ENCODE results near the gene CLIP3. TPM values are rescaled to one million over a fixed set of nuclear protein-coding genes. Genes with fewer than 3 reads are reported as not detected.

The CLIP3 gene
- total RNA-seq, 2 donors from 2014 or later: 3.8 TPM

DNA sequence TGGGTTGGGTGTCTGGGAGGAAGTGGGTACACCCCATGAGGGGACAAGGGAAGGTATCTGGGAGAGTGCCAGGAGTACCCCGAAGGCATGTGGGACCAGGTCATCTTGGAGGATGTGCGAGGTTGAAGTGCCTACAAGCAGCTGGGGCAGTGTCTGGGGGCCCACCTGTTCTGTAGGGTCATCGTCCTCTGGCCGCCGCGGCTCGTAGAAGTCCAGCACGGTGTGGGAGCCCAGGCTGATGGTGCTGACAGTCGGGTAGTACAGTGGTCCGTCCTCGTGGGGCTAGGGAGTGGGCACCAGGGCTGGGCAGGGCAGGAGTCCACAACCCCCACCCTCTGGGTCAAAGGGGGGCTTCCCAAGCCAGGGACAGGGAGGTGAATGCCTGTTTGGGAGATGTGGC, 22.3 kb downstream of the CLIP3 start:
- Mint-ChIP-seq H3K27me3 (no peaks in the 10 kb centered on the region), H3K27ac (peak overlapping the region; percentile 77), H3K36me3 (ENCODE audit: low read depth) (peaks cover 2% of the 10 kb centered on the region), H3K4me1 (peaks cover 42% of the 10 kb centered on the region), H3K4me3 (peak overlapping the region; percentile 80)
- ATAC-seq (no peak), DNase-seq (no peak)
- no peaks in the 10 kb centered on the region for H3K9me3 ChIP-seq (ENCODE audit: control insufficient read depth, low read length, poor library complexity, severe bottlenecking)

DNA sequence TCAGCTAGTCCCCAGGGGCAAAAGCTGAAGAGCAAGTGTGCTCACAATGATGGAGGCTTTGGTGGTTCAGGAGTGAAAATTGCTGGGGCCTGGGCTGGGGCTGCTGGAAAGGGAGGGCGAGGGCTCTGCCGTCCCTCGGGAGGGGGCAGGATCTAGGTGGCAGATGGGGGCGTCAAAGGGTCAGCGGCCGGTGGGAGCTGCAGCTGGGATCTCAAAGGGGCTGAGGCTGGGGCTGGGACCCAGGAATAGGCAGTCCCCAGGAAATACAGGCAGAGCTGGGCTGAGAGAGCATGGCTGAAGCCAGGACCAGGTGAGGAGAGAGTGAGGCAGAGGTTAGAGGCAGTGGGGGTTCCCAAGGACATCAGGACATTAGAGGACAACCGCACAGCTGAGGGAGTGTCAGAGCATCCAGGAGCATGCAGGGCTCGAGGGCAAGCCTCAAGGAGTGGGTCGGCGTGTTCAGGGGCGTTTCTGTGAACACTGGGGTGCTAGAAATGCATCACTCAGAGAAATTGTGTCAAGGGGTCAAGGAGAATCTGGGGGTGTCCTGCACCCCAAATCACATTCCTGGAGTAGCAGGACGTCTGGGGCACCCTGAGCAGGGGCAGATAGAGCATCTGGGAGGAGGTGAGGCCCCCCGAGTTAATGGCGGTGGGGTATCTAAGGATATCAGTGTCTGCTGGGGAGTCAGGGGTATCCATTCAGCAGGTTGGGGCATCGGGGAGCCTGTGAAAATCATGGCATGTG, 22.9 kb downstream of the CLIP3 start:
- H3K4me3 Mint-ChIP-seq: peak overlapping the region; percentile 80
- no peak for DNase-seq
- peaks cover 38% of the 10 kb centered on the region for H3K4me1 Mint-ChIP-seq
- peaks cover 2% of the 10 kb centered on the region for H3K36me3 Mint-ChIP-seq (ENCODE audit: low read depth)
- H3K9me3 ChIP-seq (ENCODE audit: control insufficient read depth, low read length, poor library complexity, severe bottlenecking): no peaks in the 10 kb centered on the region
- peak overlapping the region; percentile 77 for H3K27ac Mint-ChIP-seq
- ATAC-seq: no peak
- H3K27me3 Mint-ChIP-seq: no peaks in the 10 kb centered on the region

DNA sequence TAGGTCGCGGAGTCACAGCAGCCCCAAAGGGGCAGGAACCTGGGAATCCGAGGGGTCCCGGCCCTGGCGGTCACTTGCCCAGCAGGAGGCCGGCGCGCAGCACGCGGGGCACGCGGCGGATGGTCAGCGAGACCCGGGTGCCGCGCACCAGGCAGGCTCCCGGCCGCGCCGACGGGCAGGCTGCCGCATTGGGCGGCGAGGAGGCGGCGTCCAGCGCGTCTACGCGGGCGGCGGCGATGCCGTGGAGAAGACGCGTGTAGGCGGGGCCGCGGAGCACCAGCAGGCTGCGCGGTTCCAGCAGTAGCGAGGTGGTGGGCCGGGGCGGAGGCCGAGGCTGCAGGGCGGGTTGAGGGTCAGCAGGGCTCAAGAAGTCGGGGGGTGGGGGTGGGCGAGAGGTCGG, 23.5 kb downstream of the CLIP3 start:
- peak; percentile 14 for ATAC-seq
- H3K27ac Mint-ChIP-seq: peak overlapping the region; percentile 77
- peaks cover 35% of the 10 kb centered on the region for H3K4me1 Mint-ChIP-seq

DNA sequence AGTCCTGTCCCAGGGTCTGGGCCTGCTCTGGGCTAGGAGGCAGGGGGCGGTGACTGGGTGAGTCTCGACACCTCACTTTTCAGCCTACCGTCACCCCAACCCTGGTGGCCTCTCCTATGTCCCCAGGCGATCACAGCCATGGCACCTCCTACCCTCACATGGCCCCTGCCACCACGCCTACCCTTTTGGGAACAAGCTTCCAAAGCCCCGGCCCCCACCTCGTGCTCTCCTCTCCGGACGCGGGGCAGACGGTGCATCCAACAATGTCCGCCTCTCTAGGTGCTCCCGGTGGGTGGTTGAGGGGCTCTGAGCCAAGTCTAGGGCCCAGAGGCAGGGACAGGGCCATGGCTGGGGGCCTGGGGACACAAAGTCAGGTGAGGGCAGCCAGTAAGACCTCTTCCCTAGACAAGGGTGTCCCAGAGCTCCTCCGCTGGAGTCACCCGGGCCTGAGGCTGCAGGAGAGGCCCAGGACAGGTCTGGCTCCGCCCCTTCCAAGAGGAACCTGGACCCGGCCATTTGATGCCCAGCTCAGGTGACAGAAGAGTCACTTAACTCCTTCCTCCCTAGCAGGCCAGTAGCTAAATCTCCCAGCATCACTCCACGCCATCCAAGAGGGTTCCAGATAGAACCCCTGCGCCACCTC, 24.2 kb downstream of the CLIP3 start, which contains the start of gene SYNE4:
SYNE4 (minus strand) TSS at position 478 of the 643 bp plus-strand sequence; CDS start at position 346, 132 bp downstream.
- ATAC-seq: no peak
- Mint-ChIP-seq H3K36me3 (ENCODE audit: low read depth) (no peaks in the 10 kb centered on the region), H3K4me1 (peaks cover 27% of the 10 kb centered on the region), H3K27ac (peak within 1 kb of the TSS; percentile 77), H3K4me3 (peak within 1 kb of the TSS; percentile 80), H3K27me3 (no peaks in the 10 kb centered on the region)
- no peaks in the 10 kb centered on the region for H3K9me3 ChIP-seq (ENCODE audit: control insufficient read depth, low read length, poor library complexity, severe bottlenecking)
- no peak for DNase-seq

More for the DNA sequence above, 23.5 kb downstream of the CLIP3 start:
- H3K4me3 Mint-ChIP-seq: peak overlapping the region; percentile 80
- H3K36me3 Mint-ChIP-seq (ENCODE audit: low read depth): peaks cover 2% of the 10 kb centered on the region
- DNase-seq: peak; percentile 19 to 35 (median 33)
- no peaks in the 10 kb centered on the region for H3K9me3 ChIP-seq (ENCODE audit: control insufficient read depth, low read length, poor library complexity, severe bottlenecking)
- H3K27me3 Mint-ChIP-seq: no peaks in the 10 kb centered on the region

DNA sequence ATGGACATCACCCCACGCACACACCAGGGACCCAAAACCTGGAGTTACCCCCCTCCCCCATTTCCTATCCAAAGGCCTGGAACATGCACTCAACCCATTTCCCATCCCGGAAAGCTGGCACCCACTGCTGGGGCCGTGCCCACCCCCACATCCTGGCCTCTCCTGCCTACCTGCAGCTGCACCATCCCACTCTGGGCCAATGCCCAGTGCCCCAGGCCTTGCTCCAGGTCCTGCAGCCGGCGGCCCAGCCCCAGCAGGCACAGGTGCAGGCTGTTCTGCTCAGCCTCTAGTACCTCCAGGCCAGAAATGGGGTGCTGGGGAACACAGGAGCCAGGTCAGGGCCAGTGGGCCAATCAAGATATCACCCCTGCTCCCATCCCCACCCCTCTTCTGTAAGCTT, 25.7 kb downstream of the CLIP3 start:
- no peaks in the 10 kb centered on the region for H3K27me3 Mint-ChIP-seq
- no peak overlapping the region for H3K27ac Mint-ChIP-seq
- no peak for ATAC-seq
- H3K9me3 ChIP-seq (ENCODE audit: control insufficient read depth, low read length, poor library complexity, severe bottlenecking): no peaks in the 10 kb centered on the region
- peaks cover 28% of the 10 kb centered on the region for H3K4me1 Mint-ChIP-seq
- no peak for DNase-seq
- H3K36me3 Mint-ChIP-seq (ENCODE audit: low read depth): no peaks in the 10 kb centered on the region
- H3K4me3 Mint-ChIP-seq: no peak overlapping the region

DNA sequence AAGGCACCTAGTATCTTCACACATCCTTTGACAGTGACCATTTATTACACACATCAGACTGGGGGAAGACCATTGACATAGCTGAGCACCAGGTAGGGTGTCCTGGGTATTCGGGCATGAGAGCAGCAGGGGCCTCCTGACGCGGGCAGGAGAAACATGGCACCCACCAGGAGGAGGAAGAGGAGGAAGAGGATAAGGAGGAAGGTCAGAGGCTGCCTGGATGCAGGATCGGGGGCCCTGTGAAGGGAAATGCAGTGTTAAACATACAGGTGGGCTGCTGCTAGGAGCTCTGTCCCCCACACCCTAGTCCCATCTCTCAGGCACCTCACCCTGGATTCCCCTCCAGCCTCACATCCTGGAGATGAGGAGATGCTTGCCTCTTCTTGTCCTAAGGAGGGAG, 29.4 kb downstream of the CLIP3 start:
- no peaks in the 10 kb centered on the region for H3K9me3 ChIP-seq (ENCODE audit: control insufficient read depth, low read length, poor library complexity, severe bottlenecking)
- H3K36me3 Mint-ChIP-seq (ENCODE audit: low read depth): no peaks in the 10 kb centered on the region
- peaks cover 19% of the 10 kb centered on the region for H3K4me1 Mint-ChIP-seq
- DNase-seq (no peak), ATAC-seq (no peak)
- no peak overlapping the region for H3K4me3 Mint-ChIP-seq
- no peak overlapping the region for H3K27ac Mint-ChIP-seq
- H3K27me3 Mint-ChIP-seq: no peaks in the 10 kb centered on the region

DNA sequence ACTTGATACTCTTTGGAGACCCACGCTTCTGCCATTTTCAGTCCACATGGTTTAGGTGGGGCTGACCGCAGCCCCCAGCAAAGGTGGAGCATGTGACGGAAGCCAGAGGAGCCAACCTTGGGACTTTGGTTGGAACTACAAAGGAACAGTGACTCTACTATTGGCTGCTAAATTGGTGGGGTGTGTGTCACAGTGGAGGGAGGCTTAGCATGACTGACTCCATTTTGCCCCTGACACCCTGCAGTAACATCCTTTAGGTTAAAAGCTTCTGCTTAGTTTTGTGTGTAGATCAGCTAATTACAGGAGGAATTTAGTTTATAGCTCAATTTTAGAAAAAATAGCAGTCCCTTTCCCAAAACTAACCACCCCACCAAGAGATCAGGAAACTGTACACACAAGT, 31.1 kb downstream of the CLIP3 start:
- no peak overlapping the region for H3K4me3 Mint-ChIP-seq
- H3K36me3 Mint-ChIP-seq (ENCODE audit: low read depth): no peaks in the 10 kb centered on the region
- H3K27ac Mint-ChIP-seq: no peak overlapping the region
- DNase-seq (no peak), ATAC-seq (no peak)
- no peaks in the 10 kb centered on the region for H3K27me3 Mint-ChIP-seq
- H3K9me3 ChIP-seq (ENCODE audit: control insufficient read depth, low read length, poor library complexity, severe bottlenecking): no peaks in the 10 kb centered on the region
- peaks cover 29% of the 10 kb centered on the region for H3K4me1 Mint-ChIP-seq

DNA sequence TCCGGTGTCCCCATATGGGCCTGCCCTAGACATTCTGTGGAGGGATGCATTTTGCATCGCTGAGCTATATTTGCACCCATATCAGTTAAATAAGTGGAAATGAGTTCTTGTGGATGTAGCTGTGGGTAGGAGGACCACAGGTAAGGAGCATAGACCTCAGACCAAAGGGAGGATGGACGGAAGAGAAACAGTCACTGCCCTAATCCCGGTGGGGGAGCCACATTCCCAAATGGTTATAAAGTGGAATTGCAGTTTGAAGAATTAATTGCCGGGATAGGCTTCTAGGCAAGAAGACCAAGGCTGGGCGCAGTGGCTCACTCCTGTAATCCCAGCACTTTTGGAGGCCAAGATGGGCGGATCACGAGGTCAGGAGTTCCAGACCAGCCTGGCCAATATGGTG, 35.9 kb downstream of the CLIP3 start:
- peak overlapping the region; percentile 97 for H3K4me3 Mint-ChIP-seq
- peaks cover 29% of the 10 kb centered on the region for H3K4me1 Mint-ChIP-seq
- no peak for ATAC-seq
- H3K36me3 Mint-ChIP-seq (ENCODE audit: low read depth): no peaks in the 10 kb centered on the region
- no peaks in the 10 kb centered on the region for H3K9me3 ChIP-seq (ENCODE audit: control insufficient read depth, low read length, poor library complexity, severe bottlenecking)
- H3K27me3 Mint-ChIP-seq: no peaks in the 10 kb centered on the region
- no peak for DNase-seq
- peak overlapping the region; percentile 49 for H3K27ac Mint-ChIP-seq

DNA sequence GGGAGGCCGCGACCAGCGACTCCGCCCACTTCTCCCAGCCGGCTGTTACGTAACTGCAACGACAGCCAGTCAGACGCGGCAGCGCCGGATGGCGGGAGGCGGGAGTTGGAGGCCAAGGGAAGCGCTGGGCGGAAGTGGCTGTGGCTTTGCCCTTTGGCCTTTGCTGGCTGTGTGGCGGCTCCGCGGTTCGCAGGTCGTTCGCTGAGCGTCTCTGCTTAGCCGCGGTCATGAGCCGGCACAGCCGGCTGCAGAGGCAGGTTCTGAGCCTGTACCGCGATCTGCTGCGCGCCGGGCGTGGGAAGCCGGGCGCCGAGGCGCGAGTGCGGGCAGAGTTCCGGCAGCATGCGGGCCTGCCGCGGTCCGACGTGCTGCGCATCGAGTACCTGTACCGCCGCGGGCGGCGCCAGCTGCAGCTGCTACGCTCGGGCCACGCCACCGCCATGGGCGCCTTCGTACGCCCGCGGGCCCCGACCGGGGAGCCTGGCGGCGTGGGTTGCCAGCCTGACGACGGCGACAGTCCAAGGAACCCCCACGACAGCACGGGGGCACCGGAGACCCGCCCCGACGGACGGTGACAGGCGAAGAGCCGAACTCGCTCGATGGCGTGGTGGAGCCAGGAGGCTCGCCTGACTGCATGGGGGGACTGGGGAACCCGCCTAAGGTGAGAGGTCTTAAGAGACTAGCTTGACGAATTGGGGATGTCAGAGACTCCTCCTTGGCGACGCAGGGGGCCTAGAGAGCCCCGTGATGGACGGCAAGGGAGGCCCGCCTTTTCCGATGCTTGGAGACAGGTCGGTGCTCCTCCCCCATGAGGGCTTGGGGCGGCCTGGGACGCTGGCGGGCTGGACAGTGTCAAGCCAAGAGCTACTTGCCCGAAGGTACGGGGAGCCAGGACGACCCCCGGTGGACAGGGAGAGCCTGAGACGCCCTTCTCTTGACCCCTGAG, 37.4 kb downstream of the CLIP3 start, which contains the start of gene SDHAF1:
SDHAF1 (plus strand) TSS at position 141 of the 946 bp plus-strand sequence; CDS start at position 228, 87 bp downstream.
- ATAC-seq: peak; percentile 93
- H3K27ac Mint-ChIP-seq: peak within 1 kb of the TSS; percentile 81
- H3K36me3 Mint-ChIP-seq (ENCODE audit: low read depth): no peaks in the 10 kb centered on the region
- no peaks in the 10 kb centered on the region for H3K27me3 Mint-ChIP-seq
- H3K9me3 ChIP-seq (ENCODE audit: control insufficient read depth, low read length, poor library complexity, severe bottlenecking): no peaks in the 10 kb centered on the region
- peaks cover 25% of the 10 kb centered on the region for H3K4me1 Mint-ChIP-seq
- H3K4me3 Mint-ChIP-seq: peak within 1 kb of the TSS; percentile 97
- DNase-seq: peak; percentile 78 to 82 (median 80)

DNA sequence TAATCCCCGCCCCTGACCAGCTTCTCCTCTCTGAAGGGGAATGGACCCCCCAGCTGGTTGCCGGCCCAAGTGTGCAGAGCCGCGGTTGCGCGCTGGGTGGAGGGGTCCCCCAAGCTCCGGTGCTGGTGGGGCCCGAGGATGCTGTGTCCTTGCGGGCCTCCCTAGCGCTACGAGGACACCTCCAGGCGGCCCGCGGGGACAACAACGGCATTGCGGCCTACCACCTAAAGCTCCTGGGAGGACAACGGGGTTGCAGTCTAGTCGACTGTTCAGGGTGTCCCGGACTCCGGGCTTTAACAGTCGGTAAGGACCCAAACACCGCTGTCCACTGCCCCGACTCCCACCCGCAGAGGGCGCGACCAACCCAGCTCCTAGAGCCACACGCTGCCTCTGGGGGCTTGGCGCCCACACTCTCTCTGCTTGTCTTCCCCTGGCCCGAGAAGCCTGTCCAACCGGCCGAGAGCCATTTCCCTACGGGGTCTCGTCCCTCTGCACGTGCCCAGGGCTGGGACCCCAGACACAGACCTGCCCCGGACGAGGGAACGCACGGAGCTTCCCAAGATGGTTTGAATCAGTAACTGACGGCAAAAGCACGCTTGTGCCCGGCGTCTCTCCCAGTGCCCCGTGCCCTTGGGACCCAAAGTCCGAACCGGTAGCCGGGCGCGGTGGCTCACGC, 38.6 kb downstream of the CLIP3 start:
- Mint-ChIP-seq H3K27ac (peak overlapping the region; percentile 81), H3K27me3 (no peaks in the 10 kb centered on the region), H3K4me1 (peaks cover 18% of the 10 kb centered on the region), H3K4me3 (peak overlapping the region; percentile 97), H3K36me3 (ENCODE audit: low read depth) (no peaks in the 10 kb centered on the region)
- DNase-seq (no peak), ATAC-seq (no peak)
- no peaks in the 10 kb centered on the region for H3K9me3 ChIP-seq (ENCODE audit: control insufficient read depth, low read length, poor library complexity, severe bottlenecking)

DNA sequence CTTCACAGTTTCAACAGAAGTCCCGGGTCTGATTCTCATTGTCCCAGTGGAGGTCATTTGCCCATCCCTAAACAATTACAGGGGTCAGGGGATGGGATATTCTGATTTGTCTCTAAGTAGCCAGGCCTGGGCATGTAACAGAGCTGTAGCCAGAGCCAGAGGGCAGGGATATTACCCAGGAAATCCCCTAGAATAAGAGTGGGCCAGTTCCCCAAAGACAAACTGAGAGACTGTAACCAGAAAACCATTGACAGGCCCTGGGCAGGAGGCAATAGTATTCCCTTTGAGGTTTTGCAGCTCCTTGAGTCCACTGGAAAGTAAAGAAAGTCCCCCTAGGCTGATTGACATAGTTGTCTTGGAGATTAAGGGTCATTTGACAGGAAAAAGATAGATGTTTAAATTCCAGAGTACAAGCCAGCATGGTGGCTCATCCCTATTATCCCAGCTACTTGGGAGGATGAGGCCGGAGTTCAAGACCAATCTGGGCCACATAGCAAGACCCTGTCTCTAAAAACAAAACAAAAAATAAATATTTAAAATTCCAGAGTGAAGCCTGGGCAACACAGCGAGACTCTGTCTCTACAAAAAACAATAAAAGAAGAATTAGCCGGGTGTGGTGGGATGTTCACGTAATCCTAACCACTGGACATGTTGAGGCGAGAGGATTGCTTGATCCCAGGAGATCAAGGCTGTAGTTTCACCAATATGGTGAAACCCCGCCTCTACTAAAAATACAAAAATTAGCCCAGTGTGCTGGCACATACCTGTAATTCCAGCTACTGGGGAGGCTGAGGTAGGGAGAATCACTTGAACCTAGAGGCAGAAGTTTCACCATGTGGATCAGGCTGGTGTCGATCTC, 39.5 kb downstream of the CLIP3 start:
- H3K4me3 Mint-ChIP-seq: no peak overlapping the region
- no peak overlapping the region for H3K27ac Mint-ChIP-seq
- DNase-seq (no peak), ATAC-seq (no peak)
- H3K27me3 Mint-ChIP-seq: no peaks in the 10 kb centered on the region
- peaks cover 18% of the 10 kb centered on the region for H3K4me1 Mint-ChIP-seq
- H3K9me3 ChIP-seq (ENCODE audit: control insufficient read depth, low read length, poor library complexity, severe bottlenecking): no peaks in the 10 kb centered on the region
- H3K36me3 Mint-ChIP-seq (ENCODE audit: low read depth): no peaks in the 10 kb centered on the region
